GM18520 (cell line): ENCODE results near the gene PPP2R5E.

ENCODE experiments used
- ATAC-seq: cut with Tn5 transposase; IDR thresholded peaks from one replicate; pipeline ENCODE4 v1.9.1; 2021; ENCODE audit not compliant: unreplicated experiment

Gene PPP2R5E

GRCh38 chr14:63472986-63473788, 70.0 kb downstream of the PPP2R5E start:
- no peak for ATAC-seq

- peak; percentile 86 for ATAC-seq
Measured at GRCh38 chr14:63470962-63471793, 72.0 kb downstream of the PPP2R5E start.

GRCh38 chr14:63468294-63468693, 74.9 kb downstream of the PPP2R5E start:
- ATAC-seq: no peak

GRCh38 chr14:63467440-63468072, 75.6 kb downstream of the PPP2R5E start:
- ATAC-seq: no peak

GRCh38 chr14:63465347-63465746, 77.8 kb downstream of the PPP2R5E start:
- no peak for ATAC-seq

GRCh38 chr14:63460680-63461369, 82.4 kb downstream of the PPP2R5E start:
- no peak for ATAC-seq

- no peak for ATAC-seq
Measured at GRCh38 chr14:63459738-63460137, 83.4 kb downstream of the PPP2R5E start.

- no peak for ATAC-seq
Measured at GRCh38 chr14:63457498-63457897, 85.7 kb downstream of the PPP2R5E start.

- peak; percentile 49 for ATAC-seq
Measured at GRCh38 chr14:63454863-63455622, 88.1 kb downstream of the PPP2R5E start.

- ATAC-seq: no peak
Measured at GRCh38 chr14:63454436-63454835, 88.7 kb downstream of the PPP2R5E start.

GRCh38 chr14:63453443-63453936, 89.7 kb downstream of the PPP2R5E start:
- no peak for ATAC-seq

GRCh38 chr14:63452796-63453195, 90.4 kb downstream of the PPP2R5E start:
- no peak for ATAC-seq

GRCh38 chr14:63448841-63449240, 94.3 kb downstream of the PPP2R5E start:
- no peak for ATAC-seq

- no peak for ATAC-seq
Measured at GRCh38 chr14:63444588-63444987, 98.6 kb downstream of the PPP2R5E start.

- ATAC-seq: no peak
Measured at GRCh38 chr14:63443988-63444387, 99.2 kb downstream of the PPP2R5E start.

GRCh38 chr14:63443361-63443760, 99.8 kb downstream of the PPP2R5E start:
- ATAC-seq: no peak

GRCh38 chr14:63438065-63438757, 105.0 kb downstream of the PPP2R5E start:
- no peak for ATAC-seq

- ATAC-seq: no peak
Measured at GRCh38 chr14:63436286-63437098, 106.7 kb downstream of the PPP2R5E start.

- ATAC-seq: no peak
Measured at GRCh38 chr14:63435838-63436237, 107.3 kb downstream of the PPP2R5E start.
